IPS-15b (cell line): Measurements from ENCODE around the gene RPUSD1.
"Not testable (repeated sequence)": the region's sequence is repeated elsewhere in the genome, so short reads cannot be mapped to it uniquely, and the experiment has no call there.

Experiments
- H3K27me3 ChIP-seq: one replicate; pipeline ENCODE4 v1.6.1; 2013; ENCODE audit warnings: low read length; ENCODE audit not compliant: control insufficient read depth, insufficient read depth
- H3K36me3 ChIP-seq: one replicate; pipeline ENCODE4 v1.6.1; 2013; ENCODE audit warnings: low read length; ENCODE audit not compliant: control insufficient read depth, insufficient read depth
- H3K4me1 ChIP-seq: one replicate; pipeline ENCODE4 v1.6.1; 2013; ENCODE audit warnings: mild to moderate bottlenecking, low read length; ENCODE audit not compliant: control insufficient read depth, insufficient read depth
- H3K4me3 ChIP-seq: one replicate; pipeline ENCODE4 v1.5.1; 2013; ENCODE audit warnings: low read depth, low read length
- H3K9ac ChIP-seq: one replicate; pipeline ENCODE4 v1.6.1; 2013; ENCODE audit warnings: low read depth, mild to moderate bottlenecking, low read length
- H3K9me3 ChIP-seq: one replicate; pipeline ENCODE4 v1.6.1; 2013; ENCODE audit warnings: mild to moderate bottlenecking, low read length; ENCODE audit not compliant: control insufficient read depth, insufficient read depth

Gene RPUSD1, protein sequence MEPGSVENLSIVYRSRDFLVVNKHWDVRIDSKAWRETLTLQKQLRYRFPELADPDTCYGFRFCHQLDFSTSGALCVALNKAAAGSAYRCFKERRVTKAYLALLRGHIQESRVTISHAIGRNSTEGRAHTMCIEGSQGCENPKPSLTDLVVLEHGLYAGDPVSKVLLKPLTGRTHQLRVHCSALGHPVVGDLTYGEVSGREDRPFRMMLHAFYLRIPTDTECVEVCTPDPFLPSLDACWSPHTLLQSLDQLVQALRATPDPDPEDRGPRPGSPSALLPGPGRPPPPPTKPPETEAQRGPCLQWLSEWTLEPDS

GRCh38 chr16:787978-788398, at the start of gene RPUSD1:
Gene RPUSD1 (minus strand): TSS chr16:788381. CDS start chr16:787737, 644 bp downstream.
- H3K4me1 ChIP-seq, result no peaks in the 10 kb centered on the region
- peak within 1 kb of the TSS; percentile 76 for H3K9ac ChIP-seq
- H3K27me3 ChIP-seq, result no peaks in the 10 kb centered on the region
- peak within 1 kb of the TSS; percentile 85 for H3K4me3 ChIP-seq
- peaks cover 45% of the 10 kb centered on the region for H3K36me3 ChIP-seq
- no peaks in the 10 kb centered on the region for H3K9me3 ChIP-seq

- H3K9me3 ChIP-seq, H3K4me3 ChIP-seq, H3K9ac ChIP-seq, H3K4me1 ChIP-seq, H3K27me3 ChIP-seq, H3K36me3 ChIP-seq: not testable (repeated sequence)
Measured at GRCh38 chr16:836822-837221, 48.6 kb upstream of the RPUSD1 start.

DNA sequence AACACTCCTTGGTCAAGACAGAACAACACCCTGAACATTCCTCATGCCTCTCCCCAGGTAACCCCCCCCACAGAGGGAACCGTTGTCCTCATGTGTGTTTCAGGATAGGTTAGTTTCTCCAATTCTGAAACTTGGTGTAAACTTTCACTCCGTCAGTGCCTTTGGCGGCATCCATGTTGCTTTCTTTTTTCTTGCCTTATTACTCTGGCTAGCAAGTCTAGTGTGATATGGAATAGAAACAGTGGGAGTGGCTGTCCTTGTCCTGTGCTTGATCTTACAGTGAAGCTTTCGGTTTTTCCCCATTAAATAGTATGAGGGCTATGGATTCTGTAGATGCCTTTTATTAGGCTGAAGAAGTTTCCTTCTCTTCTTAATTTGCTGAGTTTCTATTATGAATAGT, 48.0 kb upstream of the RPUSD1 start:
- Histone ChIP-seq H3K4me3 (no peak overlapping the region), H3K36me3 (no peaks in the 10 kb centered on the region), H3K9me3 (no peaks in the 10 kb centered on the region), H3K4me1 (no peaks in the 10 kb centered on the region), H3K27me3 (no peaks in the 10 kb centered on the region), H3K9ac (no peak overlapping the region)

DNA sequence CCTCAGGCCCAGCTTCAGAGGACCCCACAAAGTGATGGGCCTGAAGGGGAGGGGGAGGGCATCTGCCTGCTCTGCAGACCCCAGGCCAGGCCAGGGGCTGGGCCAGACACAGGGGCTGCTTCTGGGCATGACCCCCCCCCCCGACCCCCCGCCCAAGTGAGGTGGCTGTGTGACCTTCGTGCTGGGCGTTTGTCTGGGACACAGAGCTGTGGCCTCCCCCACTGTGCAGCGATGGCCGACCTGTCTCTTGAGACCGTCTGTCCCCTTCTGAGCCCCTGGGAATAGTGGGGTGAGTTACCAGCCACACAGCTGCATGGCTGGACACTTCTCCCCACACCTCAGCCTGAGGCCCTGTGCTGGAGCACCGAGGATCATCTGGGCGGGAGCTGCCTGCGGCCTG, 47.2 kb upstream of the RPUSD1 start:
- H3K9me3 ChIP-seq, result no peaks in the 10 kb centered on the region
- H3K27me3 ChIP-seq, result no peaks in the 10 kb centered on the region
- H3K36me3 ChIP-seq, result no peaks in the 10 kb centered on the region
- no peaks in the 10 kb centered on the region for H3K4me1 ChIP-seq
- H3K9ac ChIP-seq, result no peak overlapping the region
- H3K4me3 ChIP-seq, result no peak overlapping the region

DNA sequence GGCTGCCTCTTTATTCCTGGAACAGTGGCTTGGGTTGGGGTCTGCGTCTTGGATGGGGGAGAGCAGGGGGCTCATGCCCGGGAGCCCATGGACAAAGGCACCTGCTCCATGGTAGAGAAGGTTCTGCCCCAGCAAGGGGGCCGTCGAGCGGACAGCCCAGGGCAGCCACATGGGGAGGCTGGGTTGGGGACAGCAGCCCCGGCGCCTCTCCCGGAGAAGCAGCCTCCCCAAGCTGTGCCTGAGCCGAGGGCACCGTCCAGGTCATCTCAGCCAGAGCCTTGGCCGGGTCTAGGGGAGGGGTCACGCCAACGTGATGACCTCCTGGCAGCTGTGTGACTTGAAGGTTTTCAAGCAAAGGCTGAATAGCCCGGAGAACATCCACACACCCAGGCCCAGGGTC, 45.2 kb upstream of the RPUSD1 start:
- no peaks in the 10 kb centered on the region for H3K4me1 ChIP-seq
- H3K4me3 ChIP-seq, result no peak overlapping the region
- H3K36me3 ChIP-seq, result no peaks in the 10 kb centered on the region
- no peaks in the 10 kb centered on the region for H3K9me3 ChIP-seq
- no peak overlapping the region for H3K9ac ChIP-seq
- H3K27me3 ChIP-seq, result no peaks in the 10 kb centered on the region

GRCh38 chr16:832652-833336, 44.6 kb upstream of the RPUSD1 start:
- no peaks in the 10 kb centered on the region for H3K36me3 ChIP-seq
- H3K9me3 ChIP-seq, result no peaks in the 10 kb centered on the region
- no peak overlapping the region for H3K4me3 ChIP-seq
- H3K9ac ChIP-seq, result no peak overlapping the region
- no peaks in the 10 kb centered on the region for H3K27me3 ChIP-seq
- no peaks in the 10 kb centered on the region for H3K4me1 ChIP-seq

DNA sequence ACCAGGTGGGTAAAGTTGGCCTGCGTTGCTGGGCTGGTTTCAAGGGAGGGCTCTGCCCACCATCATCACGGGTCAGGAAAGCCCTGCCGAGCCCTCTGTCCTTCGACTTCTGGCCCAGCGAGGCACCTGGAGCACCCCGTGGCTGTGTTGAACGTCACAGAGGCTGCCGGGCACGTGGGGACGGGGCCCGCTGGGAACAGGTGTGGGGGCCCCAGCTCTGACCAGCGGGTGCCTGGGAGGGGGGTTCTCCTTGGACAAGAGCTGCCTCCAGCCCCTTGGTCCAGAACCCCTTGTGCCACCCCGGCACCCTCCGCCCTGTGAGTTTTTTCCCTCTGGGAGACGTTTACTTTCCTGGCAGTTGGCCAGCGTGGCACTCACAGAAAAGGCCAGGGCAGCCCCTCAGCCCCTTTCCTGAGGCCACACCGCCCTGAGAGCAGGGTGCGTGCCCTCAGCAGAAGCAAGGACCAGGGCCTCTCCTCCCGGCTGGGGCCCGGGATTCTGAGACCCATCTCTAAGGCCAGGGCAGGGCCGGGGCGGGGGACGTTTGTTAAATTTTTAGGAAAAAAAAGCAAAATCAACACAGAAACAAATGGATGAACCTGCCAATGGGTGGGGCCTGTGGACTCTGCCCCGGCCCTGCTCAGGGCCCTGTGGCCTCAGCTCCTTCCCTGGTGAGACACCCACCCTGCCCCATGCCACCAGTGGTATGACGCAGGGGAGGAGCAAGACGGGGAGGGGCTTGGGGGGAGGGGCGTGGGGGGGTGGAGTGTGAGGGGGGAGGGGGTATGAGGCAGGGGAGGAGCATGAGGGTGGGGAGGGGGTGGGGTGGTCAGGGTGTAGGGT, 43.6 kb upstream of the RPUSD1 start:
- H3K27me3 ChIP-seq, result no peaks in the 10 kb centered on the region

DNA sequence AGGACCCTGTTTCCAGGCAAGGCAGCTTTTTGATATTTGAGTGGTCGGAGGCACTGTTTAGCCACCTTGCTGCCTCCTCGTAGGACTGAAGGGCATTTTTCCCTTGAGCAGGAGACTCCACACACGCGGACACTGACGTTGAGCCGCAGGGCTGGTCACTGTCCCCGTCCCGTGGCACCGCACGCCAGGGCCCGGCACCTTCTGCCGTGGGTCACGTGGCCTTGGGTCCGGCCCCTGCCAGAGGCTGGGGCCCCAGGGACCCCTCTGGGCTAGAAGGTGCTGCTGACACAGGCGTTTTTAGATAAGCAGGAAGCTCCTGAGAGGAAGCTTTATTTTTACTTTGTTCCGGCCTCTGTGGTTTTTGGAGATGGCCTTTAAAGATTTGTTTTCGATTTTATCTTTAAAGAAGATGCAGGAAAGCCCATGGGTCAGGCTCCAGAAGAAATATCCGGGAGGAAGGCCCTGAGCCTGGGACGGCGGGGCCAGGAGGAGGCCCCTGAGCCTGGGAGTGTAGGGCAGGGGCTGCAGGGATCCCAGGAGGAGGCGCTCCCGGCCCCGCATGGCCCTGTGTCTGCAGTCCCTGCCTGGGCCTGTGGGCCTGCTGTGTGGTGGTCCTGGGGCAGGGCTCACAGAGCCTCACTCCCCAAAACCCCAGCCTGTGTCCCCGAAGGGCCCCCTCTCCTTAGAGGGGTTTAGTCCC, 42.8 kb upstream of the RPUSD1 start:
- Histone ChIP-seq H3K9ac (no peak overlapping the region), H3K27me3 (no peaks in the 10 kb centered on the region), H3K36me3 (no peaks in the 10 kb centered on the region)

More for the DNA sequence above, 43.6 kb upstream of the RPUSD1 start:
- H3K4me1 ChIP-seq, result no peaks in the 10 kb centered on the region
- no peak overlapping the region for H3K9ac ChIP-seq
- H3K36me3 ChIP-seq, result no peaks in the 10 kb centered on the region
- no peak overlapping the region for H3K4me3 ChIP-seq
- H3K9me3 ChIP-seq, result no peaks in the 10 kb centered on the region

DNA sequence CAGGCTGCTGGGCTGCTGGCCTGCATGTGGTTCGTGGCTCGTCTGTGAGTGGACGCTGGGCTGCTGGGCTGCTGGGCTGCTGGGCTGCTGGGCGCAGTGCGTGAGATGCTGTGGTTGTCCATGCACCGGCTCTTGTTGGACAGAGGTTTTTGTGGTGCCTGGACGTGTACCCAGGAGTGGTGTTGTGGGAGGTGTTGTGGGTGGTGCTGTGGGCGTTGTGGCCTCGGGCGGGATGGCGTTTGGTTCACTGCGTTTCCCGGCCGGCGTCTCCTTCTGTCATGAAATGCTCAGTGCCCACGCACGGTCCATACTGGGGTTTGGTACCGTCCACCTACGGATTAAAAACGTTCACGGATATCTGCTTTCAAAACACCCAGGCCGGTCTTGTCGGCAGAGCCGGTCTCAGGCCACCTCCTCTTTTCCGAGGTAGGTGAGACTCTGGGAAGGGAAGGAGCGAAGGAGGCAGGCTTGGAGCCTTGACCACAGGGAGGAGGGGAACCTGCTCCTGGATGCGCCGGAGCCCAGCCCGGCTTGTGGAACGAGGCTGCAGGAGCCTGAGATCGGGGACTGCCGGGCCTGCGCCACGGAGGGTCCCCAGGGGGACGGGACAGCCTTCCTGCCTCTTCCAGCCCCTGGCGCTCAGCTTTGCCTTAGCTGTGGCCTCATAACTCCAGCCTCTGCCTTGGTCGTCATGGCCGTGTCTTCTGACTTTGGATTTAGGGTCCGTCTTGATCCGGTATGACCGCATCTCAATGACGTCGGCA, 42.1 kb upstream of the RPUSD1 start:
- Histone ChIP-seq H3K9me3 (no peaks in the 10 kb centered on the region), H3K4me3 (no peak overlapping the region), H3K27me3 (no peaks in the 10 kb centered on the region), H3K9ac (no peak overlapping the region), H3K4me1 (no peaks in the 10 kb centered on the region), H3K36me3 (no peaks in the 10 kb centered on the region)

More for the DNA sequence above, 42.8 kb upstream of the RPUSD1 start:
- H3K4me3 ChIP-seq, result no peak overlapping the region
- no peaks in the 10 kb centered on the region for H3K9me3 ChIP-seq
- no peaks in the 10 kb centered on the region for H3K4me1 ChIP-seq

GRCh38 chr16:828891-829290, 40.7 kb upstream of the RPUSD1 start:
- no peaks in the 10 kb centered on the region for H3K4me1 ChIP-seq
- no peaks in the 10 kb centered on the region for H3K9me3 ChIP-seq
- no peaks in the 10 kb centered on the region for H3K27me3 ChIP-seq
- H3K9ac ChIP-seq, result no peak overlapping the region
- no peaks in the 10 kb centered on the region for H3K36me3 ChIP-seq
- no peak overlapping the region for H3K4me3 ChIP-seq

DNA sequence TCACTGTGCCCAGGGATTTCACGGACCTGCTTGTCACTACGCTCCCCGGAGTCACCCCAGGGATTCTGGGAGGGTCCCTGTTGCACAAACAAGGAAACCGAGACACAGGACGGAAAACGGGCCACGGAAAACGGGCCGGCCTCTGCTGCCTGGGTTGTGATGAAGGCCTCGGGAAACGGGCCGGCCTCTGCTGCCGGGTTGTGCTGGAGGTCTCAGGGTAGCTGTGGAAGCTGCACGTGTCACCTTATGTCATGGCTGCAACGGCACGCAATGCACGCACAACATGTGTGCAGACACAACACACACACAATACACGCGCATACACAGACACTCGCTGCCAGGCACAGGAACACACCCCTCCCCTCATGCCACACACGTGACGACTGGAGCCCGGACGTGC, 39.3 kb upstream of the RPUSD1 start:
- no peaks in the 10 kb centered on the region for H3K4me1 ChIP-seq
- no peaks in the 10 kb centered on the region for H3K9me3 ChIP-seq
- no peaks in the 10 kb centered on the region for H3K27me3 ChIP-seq
- H3K4me3 ChIP-seq, result no peak overlapping the region
- no peaks in the 10 kb centered on the region for H3K36me3 ChIP-seq
- H3K9ac ChIP-seq, result no peak overlapping the region
